GM13977 (cell line): ENCODE results near the gene GANC.
A peak's percentile ranks its signal among the peaks of the same experiment; 100 is the strongest.
"Not testable (repeated sequence)": the region's sequence is repeated elsewhere in the genome, so short reads cannot be mapped to it uniquely, and the experiment has no call there.

Source experiments
- DNase-seq: peaks from one replicate; pipeline ENCODE4 v3.0.0; 2012; ENCODE audit warnings: low spot score
- in situ Hi-C: fragments of 300-500 bp; cut with MboI; formaldehyde crosslinking; loops from one replicate; pipeline ENCODE4 v1.12.0; 2022; ENCODE audit warnings: low sequenced_read_pairs, low pct_unique_long_range_greater_than_20kb, mixed read lengths, inconsistent platforms; ENCODE audit not compliant: unreplicated experiment
- TF ChIP-seq, protein P1 (sequence below): IDR thresholded peaks from 2 replicates; pipeline ENCODE4 v1.5.1; 2012; ENCODE audit warnings: mild to moderate bottlenecking, control low read depth; ENCODE audit not compliant: insufficient read depth; ENCODE audit errors: extremely low read depth, missing control alignments

The GANC gene, protein sequence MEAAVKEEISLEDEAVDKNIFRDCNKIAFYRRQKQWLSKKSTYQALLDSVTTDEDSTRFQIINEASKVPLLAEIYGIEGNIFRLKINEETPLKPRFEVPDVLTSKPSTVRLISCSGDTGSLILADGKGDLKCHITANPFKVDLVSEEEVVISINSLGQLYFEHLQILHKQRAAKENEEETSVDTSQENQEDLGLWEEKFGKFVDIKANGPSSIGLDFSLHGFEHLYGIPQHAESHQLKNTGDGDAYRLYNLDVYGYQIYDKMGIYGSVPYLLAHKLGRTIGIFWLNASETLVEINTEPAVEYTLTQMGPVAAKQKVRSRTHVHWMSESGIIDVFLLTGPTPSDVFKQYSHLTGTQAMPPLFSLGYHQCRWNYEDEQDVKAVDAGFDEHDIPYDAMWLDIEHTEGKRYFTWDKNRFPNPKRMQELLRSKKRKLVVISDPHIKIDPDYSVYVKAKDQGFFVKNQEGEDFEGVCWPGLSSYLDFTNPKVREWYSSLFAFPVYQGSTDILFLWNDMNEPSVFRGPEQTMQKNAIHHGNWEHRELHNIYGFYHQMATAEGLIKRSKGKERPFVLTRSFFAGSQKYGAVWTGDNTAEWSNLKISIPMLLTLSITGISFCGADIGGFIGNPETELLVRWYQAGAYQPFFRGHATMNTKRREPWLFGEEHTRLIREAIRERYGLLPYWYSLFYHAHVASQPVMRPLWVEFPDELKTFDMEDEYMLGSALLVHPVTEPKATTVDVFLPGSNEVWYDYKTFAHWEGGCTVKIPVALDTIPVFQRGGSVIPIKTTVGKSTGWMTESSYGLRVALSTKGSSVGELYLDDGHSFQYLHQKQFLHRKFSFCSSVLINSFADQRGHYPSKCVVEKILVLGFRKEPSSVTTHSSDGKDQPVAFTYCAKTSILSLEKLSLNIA (N-terminal part only)

DNA sequence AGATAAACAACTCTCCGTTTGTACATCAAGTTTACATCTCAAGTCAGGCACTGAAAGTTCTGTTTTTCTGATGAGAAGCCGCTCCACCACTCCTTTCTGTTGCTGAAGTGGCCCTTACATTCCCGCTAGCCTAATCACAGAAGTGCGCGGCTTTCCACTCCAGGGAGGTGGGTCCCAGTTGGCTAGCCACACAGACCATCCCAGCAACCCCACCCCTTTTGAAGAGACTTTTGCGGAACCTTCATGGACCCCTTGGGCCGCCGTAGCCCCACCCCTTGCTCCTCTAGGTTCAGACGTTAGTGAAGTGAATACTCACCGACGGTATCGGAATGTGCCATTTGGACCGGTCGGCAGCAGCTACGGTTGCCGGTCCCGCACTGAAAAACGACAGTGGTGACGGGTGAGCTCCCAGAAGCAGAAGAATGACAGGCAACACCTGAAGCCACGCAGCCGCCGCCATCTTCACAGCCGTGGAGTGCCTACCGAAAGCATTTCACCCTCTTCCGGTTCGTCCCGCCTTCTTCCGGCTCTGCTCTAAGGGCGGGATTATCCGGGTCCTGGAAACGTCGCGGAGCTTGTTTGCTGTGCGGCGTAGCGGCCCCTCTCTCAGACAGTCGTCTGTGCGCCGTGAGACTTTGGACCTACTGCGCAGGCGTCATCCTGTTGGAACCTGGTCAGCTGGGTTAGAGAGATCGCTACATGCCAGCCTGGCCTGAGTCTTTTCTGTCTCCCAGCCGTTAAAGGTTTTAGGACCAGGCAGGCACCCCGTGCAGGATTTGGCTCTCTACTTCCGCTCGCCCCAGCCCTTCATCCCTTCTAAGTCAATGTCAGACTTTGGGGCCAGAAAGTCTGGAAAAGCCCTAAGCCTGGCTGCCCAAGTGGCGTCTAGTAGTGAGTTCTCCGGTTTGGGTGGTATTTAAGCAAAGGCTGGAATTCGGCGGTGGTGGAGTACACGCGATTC, at the start of gene GANC, which contains the start of gene TMEM87A:
Gene GANC (plus strand): TSS at position 263 of the 961 bp plus-strand sequence. CDS start 1,281 bp downstream, outside the sequence.
Gene TMEM87A (minus strand): TSS at position 495 of the 961 bp plus-strand sequence. CDS start 35 bp downstream, at position 460.
- in situ Hi-C loops: no loop called here
- TF ChIP-seq, protein P1, sequence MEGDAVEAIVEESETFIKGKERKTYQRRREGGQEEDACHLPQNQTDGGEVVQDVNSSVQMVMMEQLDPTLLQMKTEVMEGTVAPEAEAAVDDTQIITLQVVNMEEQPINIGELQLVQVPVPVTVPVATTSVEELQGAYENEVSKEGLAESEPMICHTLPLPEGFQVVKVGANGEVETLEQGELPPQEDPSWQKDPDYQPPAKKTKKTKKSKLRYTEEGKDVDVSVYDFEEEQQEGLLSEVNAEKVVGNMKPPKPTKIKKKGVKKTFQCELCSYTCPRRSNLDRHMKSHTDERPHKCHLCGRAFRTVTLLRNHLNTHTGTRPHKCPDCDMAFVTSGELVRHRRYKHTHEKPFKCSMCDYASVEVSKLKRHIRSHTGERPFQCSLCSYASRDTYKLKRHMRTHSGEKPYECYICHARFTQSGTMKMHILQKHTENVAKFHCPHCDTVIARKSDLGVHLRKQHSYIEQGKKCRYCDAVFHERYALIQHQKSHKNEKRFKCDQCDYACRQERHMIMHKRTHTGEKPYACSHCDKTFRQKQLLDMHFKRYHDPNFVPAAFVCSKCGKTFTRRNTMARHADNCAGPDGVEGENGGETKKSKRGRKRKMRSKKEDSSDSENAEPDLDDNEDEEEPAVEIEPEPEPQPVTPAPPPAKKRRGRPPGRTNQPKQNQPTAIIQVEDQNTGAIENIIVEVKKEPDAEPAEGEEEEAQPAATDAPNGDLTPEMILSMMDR: no peak
- DNase-seq: peak; percentile 92

DNA sequence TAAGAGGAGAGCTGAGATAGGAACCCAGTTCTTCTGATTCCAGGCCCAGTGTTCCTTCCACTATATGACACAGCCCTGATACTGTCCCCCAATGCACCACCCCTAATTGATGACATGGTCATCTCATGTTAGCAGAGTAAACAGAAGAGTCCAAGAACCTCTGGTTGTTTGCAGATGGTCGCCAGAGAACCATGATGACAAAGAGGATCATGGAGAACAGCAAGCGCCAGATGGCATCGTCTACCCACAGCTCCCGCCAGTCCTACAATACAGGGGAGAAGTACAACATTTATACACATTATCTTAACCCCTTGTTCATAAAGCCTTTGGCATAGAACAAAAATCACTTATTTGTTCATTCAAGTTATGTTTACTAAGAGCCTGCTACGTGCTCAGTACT, 46.4 kb upstream of the GANC start:
- in situ Hi-C loops: no loop called here
- DNase-seq: no peak
- TF ChIP-seq, protein P1: no peak

DNA sequence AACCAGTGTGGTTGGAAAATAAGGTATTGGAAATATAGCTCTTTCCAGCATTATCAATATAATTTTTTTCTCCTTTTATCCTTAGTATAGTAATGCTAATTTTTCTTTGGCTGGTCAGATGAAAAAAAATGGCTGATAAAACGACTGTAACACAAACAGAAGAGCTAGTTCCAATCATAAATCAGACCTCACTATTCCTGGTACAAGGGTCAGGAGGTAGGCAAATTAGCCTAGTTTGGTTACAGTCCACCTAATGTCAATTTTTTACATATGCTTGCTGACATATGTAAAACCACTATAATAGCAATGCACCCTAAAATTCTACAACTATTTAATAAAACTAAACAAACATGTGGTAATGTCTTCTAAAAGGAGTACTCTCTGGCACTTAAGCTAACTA, 45.0 kb upstream of the GANC start:
- DNase-seq: no peak
- TF ChIP-seq, protein P1: no peak
- in situ Hi-C loops: no loop called here

DNA sequence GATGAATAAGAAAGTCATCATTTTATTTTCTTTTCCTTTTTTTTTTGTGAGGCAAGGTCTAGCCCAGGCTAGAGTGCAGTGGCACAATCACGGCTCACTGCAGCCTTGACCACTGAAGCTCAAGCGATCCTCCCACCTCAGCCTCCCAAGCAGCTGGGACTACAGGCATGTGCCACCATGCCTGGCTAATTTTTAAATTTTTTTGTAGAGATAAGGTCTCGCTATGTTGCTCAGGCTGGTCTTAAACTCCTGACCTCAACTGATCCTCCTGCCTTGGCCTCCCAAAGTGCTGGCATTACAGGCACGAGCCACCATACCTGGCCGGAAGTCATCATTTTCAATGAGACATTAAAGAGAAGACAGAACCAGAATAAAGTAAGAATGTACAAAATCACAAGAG, 44.0 kb upstream of the GANC start:
- in situ Hi-C loops: not testable (repeated sequence)

DNA sequence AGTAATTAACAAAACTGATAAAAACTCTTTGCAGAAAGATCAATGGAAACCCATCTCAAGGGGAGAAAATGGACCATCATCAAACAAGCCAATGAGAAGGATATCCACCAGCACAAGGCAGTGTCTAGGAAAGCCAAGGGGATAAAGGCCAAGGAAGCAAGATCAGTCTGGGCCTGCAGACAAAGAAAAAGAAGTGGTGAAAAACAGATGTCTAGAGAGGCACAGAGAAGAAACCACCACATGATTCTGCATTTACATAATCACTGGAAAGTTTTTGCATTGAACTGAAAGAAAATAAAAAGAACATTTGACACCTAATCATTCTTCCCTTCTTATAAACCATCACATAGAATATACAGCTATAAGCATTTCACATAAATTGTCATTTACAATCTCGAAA, 41.9 kb upstream of the GANC start:
- TF ChIP-seq, protein P1: no peak
- no peak for DNase-seq
- in situ Hi-C loops: no loop called here

More for the DNA sequence above, 44.0 kb upstream of the GANC start:
- DNase-seq: not testable (repeated sequence)

DNA sequence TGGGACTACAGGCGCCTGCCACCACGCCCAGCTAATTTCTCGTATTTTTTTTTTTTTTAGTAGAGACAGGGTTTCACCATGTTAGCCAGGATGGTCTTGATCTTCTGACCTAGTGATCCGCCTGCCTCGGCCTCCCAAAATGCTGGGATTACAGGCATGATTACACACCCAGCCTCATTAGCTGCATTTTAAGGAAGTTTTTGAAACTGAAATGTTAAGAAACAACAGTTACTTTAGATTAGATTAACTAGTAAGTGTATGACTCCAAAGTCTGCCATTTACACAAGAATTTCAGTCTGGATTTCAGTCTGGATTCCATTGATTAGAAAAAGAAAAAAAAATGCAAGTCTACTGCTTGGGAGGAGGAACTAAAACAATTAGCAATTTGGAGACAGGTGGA, 40.4 kb upstream of the GANC start:
- DNase-seq: no peak
- in situ Hi-C loops: no loop called here
- TF ChIP-seq, protein P1: no peak
